HepG2 (cell line): ENCODE results near the gene SLC12A3. TPM values are rescaled to one million over a fixed set of nuclear protein-coding genes. Genes with fewer than 3 reads are reported as not detected.
A peak's percentile ranks its signal among the peaks of the same experiment; 100 is the strongest.

Source experiments
- ATAC-seq: fragments of 200-7000 bp; cut with Tn5 transposase; 3 replicates; pipeline ENCODE4 v1.9.1; 2020; ENCODE audit warnings: mild to moderate bottlenecking, moderate library complexity
- BruUV-seq: library from RNA; stranded (reverse); fragments of 400-500 nt; replicated peaks from 2 replicates; lab custom pipeline; 2021; lab: Mats Ljungman, UMichigan
- CTCF ChIA-PET: fragments of 300-600 bp; formaldehyde crosslinking; extraction: SDS; loops from one replicate; lab custom pipeline; 2021; ENCODE audit warnings: low total read pairs, inconsistent platforms, low intra/inter-chr PET ratio; lab: Yijun Ruan, JAX
- POLR2A ChIA-PET: fragments of 350-600 bp; sonication (Branson Sonifier 250); formaldehyde crosslinking; loops from one replicate; lab custom pipeline; 2020; ENCODE audit warnings: antibody characterized with exemption, inconsistent platforms; lab: Yijun Ruan, JAX
- DNase-seq: peaks from one replicate; pipeline ENCODE4 v3.0.0-alpha.2; 2015; ENCODE audit warnings: low spot score
- FAIRE-seq: peaks from 3 replicates; lab custom pipeline; 2011; peaks lifted over from hg19 to GRCh38; lab: Jason Lieb, UNC
- H2AFZ ChIP-seq: one replicate; pipeline ENCODE4 v1.6.1; 2011; ENCODE audit warnings: low read length, inconsistent platforms
- H3K27ac ChIP-seq: fragments of 300-600 bp; 3 replicates; pipeline ENCODE4 v1.8.0; 2011; ENCODE audit warnings: mixed run types, mild to moderate bottlenecking, mixed read lengths, low read length, inconsistent platforms; ENCODE audit not compliant: insufficient read depth; ENCODE audit errors: extremely low read length
- H3K27me3 ChIP-seq, 2 experiments: fragments of 200-600 bp in 1 of 2; 2 replicates in 1 of 2; 3 replicates in 1 of 2; pipeline versions ENCODE4 v1.6.0 to v1.8.0; 2011; ENCODE audit warnings: low read length in 2 of 2, mild to moderate bottlenecking in 2 of 2, moderate library complexity in 2 of 2, inconsistent platforms in 1 of 2; ENCODE audit not compliant: insufficient read depth in 2 of 2, control insufficient read depth in 1 of 2
- H3K36me3 ChIP-seq, 2 experiments: fragments of 200-600 bp in 1 of 2; replicated peaks in 1 of 2; 2 replicates in 1 of 2; 3 replicates in 1 of 2; pipeline versions ENCODE4 v1.5.1 to v1.8.0; 2011; ENCODE audit warnings: low read length in 2 of 2, inconsistent platforms in 1 of 2; ENCODE audit not compliant: insufficient read depth in 2 of 2, control insufficient read depth in 1 of 2
- H3K4me1 ChIP-seq: 2 replicates; pipeline ENCODE4 v1.5.1; 2012; ENCODE audit warnings: low read length, inconsistent platforms; ENCODE audit not compliant: insufficient read depth
- H3K4me2 ChIP-seq: 2 replicates; pipeline ENCODE4 v1.6.0; 2011; ENCODE audit warnings: low read depth, low read length, inconsistent platforms
- H3K4me3 ChIP-seq, 3 experiments: fragments of 200-600 bp in 1 of 3; sonication (generic), shearing (Covaris generic) in 1 of 3; replicated peaks in 1 of 3; 2 replicates each; pipeline ENCODE4 v1.5.1; 2011 to 2016; ENCODE audit warnings: low read length in 3 of 3, inconsistent platforms in 2 of 3, low read depth in 2 of 3, mild to moderate bottlenecking in 2 of 3, control low read depth in 1 of 3, mixed read lengths in 1 of 3; ENCODE audit not compliant: insufficient read depth in 1 of 3
- H3K79me2 ChIP-seq: one replicate; pipeline ENCODE4 v1.6.1; 2011; ENCODE audit warnings: low read length, inconsistent platforms; ENCODE audit not compliant: insufficient read depth
- H3K9ac ChIP-seq: 2 replicates; pipeline ENCODE4 v1.6.0; 2011; ENCODE audit warnings: mild to moderate bottlenecking, low read depth, low read length, inconsistent platforms; ENCODE audit not compliant: insufficient read depth
- H3K9me3 ChIP-seq: 2 replicates; pipeline ENCODE4 v1.5.1; 2012; ENCODE audit warnings: mild to moderate bottlenecking, low read length
- H4K20me1 ChIP-seq: 2 replicates; pipeline ENCODE4 v1.6.0; 2011; ENCODE audit warnings: inconsistent platforms, mild to moderate bottlenecking, low read length, moderate library complexity; ENCODE audit not compliant: insufficient read depth
- CEBPZ ChIP-seq: IDR thresholded peaks from 2 replicates; pipeline ENCODE4 v1.6.1; 2012; ENCODE audit warnings: low read length, improper control_type of control experiment
- HMGA1 ChIP-seq: sonication (generic); formaldehyde crosslinking; conservative IDR thresholded peaks from 2 replicates; pipeline ENCODE4 v1.4.0; 2020; ENCODE audit warnings: missing genetic modification reagents
- HNRNPK ChIP-seq: fragments of 200-400 bp; formaldehyde crosslinking; IDR thresholded peaks from 2 replicates; pipeline ENCODE4 v1.6.1; 2018; ENCODE audit warnings: low read length, low read depth, moderate library complexity, mild to moderate bottlenecking; ENCODE audit not compliant: poor library complexity, severe bottlenecking
- MIER2 ChIP-seq: IDR thresholded peaks from 2 replicates; pipeline ENCODE4 v1.6.1; 2016; ENCODE audit warnings: missing biosample characterization, missing genetic modification reagents
- RXRA ChIP-seq: sonication (generic); formaldehyde crosslinking; IDR thresholded peaks from 2 replicates; pipeline ENCODE4 v1.5.1; 2020; ENCODE audit warnings: missing genetic modification reagents
- ZBTB7A ChIP-seq: sonication (generic); formaldehyde crosslinking; IDR thresholded peaks from 2 replicates; pipeline ENCODE4 v1.8.0; 2022; ENCODE audit warnings: mild to moderate bottlenecking, missing genetic modification reagents
- ZHX2 ChIP-seq, 2 experiments: sonication (generic) in 1 of 2; formaldehyde crosslinking in 1 of 2; IDR thresholded peaks; 2 replicates each; pipeline versions ENCODE4 v1.6.1 to v1.9.0; 2014 to 2022; ENCODE audit warnings: antibody characterized with exemption in 1 of 2, borderline replicate concordance in 1 of 2, inconsistent platforms in 1 of 2, low read depth in 1 of 2, missing genetic modification reagents in 1 of 2
- ZNF224 ChIP-seq: sonication (generic); formaldehyde crosslinking; IDR thresholded peaks from 2 replicates; pipeline ENCODE4 v1.5.0; 2020; ENCODE audit warnings: mild to moderate bottlenecking, missing genetic modification reagents
- ZNF292 ChIP-seq: sonication (generic); formaldehyde crosslinking; IDR thresholded peaks from 2 replicates; pipeline ENCODE4 v1.8.1; 2022; ENCODE audit warnings: mild to moderate bottlenecking, low read depth, missing genetic modification reagents, borderline replicate concordance
- ZNF44 ChIP-seq: sonication (generic); formaldehyde crosslinking; IDR thresholded peaks from 2 replicates; pipeline ENCODE4 v1.5.1; 2020; ENCODE audit warnings: mild to moderate bottlenecking, missing genetic modification reagents
- ZNF557 ChIP-seq: sonication (generic); formaldehyde crosslinking; IDR thresholded peaks from 2 replicates; pipeline ENCODE4 v1.4.0; 2020; ENCODE audit warnings: missing genetic modification reagents
- ZSCAN22 ChIP-seq: sonication (generic); formaldehyde crosslinking; IDR thresholded peaks from 2 replicates; pipeline ENCODE4 v1.4.0; 2020; ENCODE audit warnings: mild to moderate bottlenecking, missing genetic modification reagents
- WGBS: methylation state at CpG from one replicate; pipeline ENCODE4 v1.1.6; 2017; ENCODE audit warnings: low lambda C conversion rate; 5-methylcytosine and 5-hydroxymethylcytosine counted together
- in situ Hi-C: cut with HindIII; loops from 2 replicates; pipeline ENCODE4 v1.10.0; 2017; ENCODE audit warnings: low pct_unique_long_range_greater_than_20kb; ENCODE audit not compliant: extremely low pct_ligation_motif_present
- intact Hi-C: fragments of 100-400 bp; cut with micrococcal nuclease; formaldehyde crosslinking; loops from one replicate; pipeline ENCODE4 v1.10.0; 2022; ENCODE audit not compliant: unreplicated experiment
- polyA plus RNA-seq, 8 experiments: library from polyadenylated mRNA; depleted of rRNA in 3 of 8; stranded (reverse) in 7 of 8; unstranded in 1 of 8; fragments of >200 nt; fragmentation: Illumina TruSeq in 4 of 8; extraction: Trizol in 4 of 8; gene quantifications; 2 replicates each; pipeline versions ENCODE4 v1.2.1 to v1.2.3, GENCODE V29; 2011 to 2016; ENCODE audit warnings: low read depth in 4 of 8, missing spikeins in 1 of 8, mixed read lengths in 1 of 8; ENCODE audit not compliant: insufficient read depth in 1 of 8
- total RNA-seq, 5 experiments: library from RNA; depleted of rRNA; stranded (reverse); fragments of >200 nt; fragmentation: Illumina TruSeq; extraction: Trizol; gene quantifications; 2 replicates each; pipeline ENCODE4 v1.2.3, GENCODE V29; 2016; ENCODE audit warnings: low read depth in 1 of 5

SLC12A3 gene
- total and polyA plus RNA-seq, 2 of the 13 experiments (the other 11 are each of a cell fraction or from before 2014, with no cell fraction given) = 6.2 TPM; not detected in 1

GRCh38 chr16:56931892-56932720 lies 67.1 kb downstream of the SLC12A3 start, which contains the start of gene HERPUD1:
Gene HERPUD1, plus strand, starts transcription at chr16:56932142. Its CDS starts 103 bp downstream, at chr16:56932245.
- Histone ChIP-seq H3K36me3 (peaks cover 6 to 32% of the 10 kb centered on the region in 2 experiments), H3K4me3 (peak within 1 kb of the TSS; percentile 93 to 97 (median 94)), H3K4me2 (peak within 1 kb of the TSS; percentile 94), H2AFZ (no peak within 1 kb of the TSS), H4K20me1 (peaks cover 47% of the 10 kb centered on the region), H3K9me3 (no peaks in the 10 kb centered on the region), H3K79me2 (peaks cover 50% of the 10 kb centered on the region), H3K9ac (peak within 1 kb of the TSS; percentile 95), H3K4me1 (peaks cover 46% of the 10 kb centered on the region), H3K27ac (peak within 1 kb of the TSS; percentile 80), H3K27me3 (no peaks in the 10 kb centered on the region; a peak in 1 of 5 replicates)
- DNase-seq (peak; percentile 97), ATAC-seq (peak; percentile 93), FAIRE-seq (peak; percentile 63)
- BruUV-seq = no TSS peak
- intact Hi-C loops (loop anchor here (1.0 to 5.0 kb wide), 3 partner anchors 10 to 120 kb away; no protein-coding TSS in a partner anchor), in situ Hi-C loops (no loop called here)
- 2% methylated on average over 9 of the region's 83 CpGs for WGBS
- POLR2A ChIA-PET = interaction anchor here (0.5 to 8.3 kb wide), 52 partner anchors 9 to 325 kb away, joined by 3 to 232 read pairs (median 5); partner anchors contain the start of genes CPNE2, MT2A, NLRC5 and SLC12A3
- CTCF ChIA-PET = no interaction called here
- TF ChIP-seq HNRNPK = peak; percentile 75
- peak; percentile 69; the same call in 1 of the 2 replicates for TF ChIP-seq RXRA (CRISPR knock-in tag)
- no peak; the same call in 1 of the 2 replicates for TF ChIP-seq ZBTB7A (CRISPR knock-in tag)
- TF ChIP-seq ZHX2 (IDR thresholded peaks at IDR 0.05; ENCODE audit: low read depth) = peak; percentile 93
- TF ChIP-seq ZHX2 (CRISPR knock-in tag; IDR thresholded peaks at IDR 0.05; ENCODE audit: borderline replicate concordance) = no peak
- peak; percentile 78; the same call in 1 of the 2 replicates for TF ChIP-seq ZNF44 (CRISPR knock-in tag)
- TF ChIP-seq ZSCAN22 (CRISPR knock-in tag) = no peak; the same call in 1 of the 2 replicates
- no peak; the same call in 1 of the 2 replicates for TF ChIP-seq ZNF292 (CRISPR knock-in tag)
- TF ChIP-seq MIER2 (CRISPR knock-in tag) = peak; percentile 31; the same call in 1 of the 2 replicates
- no peak for TF ChIP-seq CEBPZ
- TF ChIP-seq ZNF224 (CRISPR knock-in tag) = peak; percentile 99
- TF ChIP-seq ZNF557 (CRISPR knock-in tag) = no peak
- TF ChIP-seq HMGA1 (CRISPR knock-in tag) = no peak
